T1000 (cell line): Measurements from ENCODE around the gene ELMO3.

Source experiments
- DNase-seq: peaks from one replicate; lab custom pipeline; 2025; ENCODE audit warnings: mixed read lengths; lab: John Stamatoyannopoulos, UW

Gene ELMO3

DNA sequence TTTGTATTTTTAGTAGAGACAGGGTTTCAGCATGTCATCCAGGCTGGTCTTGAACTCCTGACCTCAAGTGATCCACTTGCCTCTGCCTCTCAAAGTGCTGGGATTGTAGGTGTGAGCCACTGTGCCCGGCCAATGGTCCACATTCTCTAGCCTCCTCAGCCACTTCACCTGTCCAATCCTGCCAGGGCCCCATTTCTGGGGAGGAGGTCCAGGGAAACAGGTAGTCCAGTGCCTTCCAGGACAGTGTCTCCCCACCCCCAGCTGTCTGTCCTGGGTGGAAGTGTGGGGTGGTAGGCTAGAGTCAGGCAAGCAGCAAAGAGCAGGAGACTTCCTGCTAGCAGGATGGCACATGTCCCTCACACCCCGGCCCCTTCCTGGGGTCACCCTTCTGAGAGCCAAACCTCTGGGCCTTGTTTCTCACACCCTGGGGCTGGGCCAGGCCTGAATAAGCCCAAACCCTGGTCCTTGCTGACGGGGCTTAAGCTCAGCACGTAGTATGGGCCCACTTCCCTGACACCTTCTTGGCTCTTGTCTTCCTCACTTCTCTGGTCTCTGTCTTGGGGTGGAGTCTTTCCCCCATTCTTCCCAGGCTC lies 43.3 kb downstream of the ELMO3 start:
- DNase-seq, result no peak

DNA sequence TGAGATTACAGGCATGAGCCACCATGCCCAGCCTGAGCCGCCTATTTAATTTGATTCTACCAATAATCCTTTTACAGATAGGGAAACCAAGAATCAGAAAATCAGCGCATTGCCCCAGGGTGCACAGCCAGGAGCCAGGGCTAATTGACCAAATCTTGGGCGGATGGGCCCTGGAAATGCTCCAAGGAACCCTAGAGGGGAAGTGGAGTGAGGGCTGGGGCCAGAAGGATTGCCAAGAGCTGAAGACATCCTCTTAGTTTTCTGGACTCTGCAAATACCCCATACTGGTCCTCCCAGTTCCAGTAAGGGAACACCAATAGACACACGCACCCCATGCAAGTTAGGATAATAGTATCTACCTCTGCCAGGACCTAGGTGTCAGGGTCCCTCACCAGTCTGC lies 44.5 kb downstream of the ELMO3 start:
- no peak for DNase-seq

DNA sequence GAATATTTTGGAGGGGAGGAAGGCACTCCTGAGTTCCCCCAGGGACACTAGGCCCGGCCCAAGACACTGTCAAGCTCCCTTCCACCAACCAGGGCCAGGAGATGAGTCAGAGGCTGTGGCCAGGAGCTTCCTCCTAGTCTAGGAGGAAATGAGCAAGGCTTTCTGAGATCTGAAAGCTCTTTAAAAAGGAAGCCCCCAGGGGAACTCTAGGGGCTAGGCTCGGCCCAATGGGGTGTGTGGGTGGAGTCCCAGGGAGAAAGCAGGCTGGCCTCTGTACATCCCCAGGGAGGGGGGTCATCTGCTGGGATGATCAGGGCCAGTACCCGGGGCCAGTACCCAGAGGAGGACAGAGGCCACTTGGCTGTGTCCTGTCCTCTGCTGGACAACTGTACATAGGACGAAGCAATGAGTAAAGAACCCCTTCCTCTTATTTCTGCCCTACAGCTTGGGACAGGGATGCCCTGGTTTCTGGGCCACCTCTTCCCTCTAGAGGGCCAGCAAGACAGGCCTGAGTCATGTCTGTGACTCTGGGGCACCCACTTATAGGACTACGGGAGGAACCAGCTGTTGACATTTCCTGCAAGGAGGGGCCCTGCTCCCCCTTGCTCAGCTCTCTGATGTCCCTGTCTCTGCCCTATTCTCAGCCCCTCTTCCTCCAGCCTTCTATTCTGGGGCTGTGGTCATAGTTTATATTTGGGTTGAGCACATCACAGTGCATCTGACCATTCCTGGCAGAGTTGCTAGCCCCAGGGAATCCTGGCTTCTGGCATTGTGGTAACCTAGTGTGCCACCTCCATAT lies 45.7 kb downstream of the ELMO3 start:
- peak; percentile 69 for DNase-seq

DNA sequence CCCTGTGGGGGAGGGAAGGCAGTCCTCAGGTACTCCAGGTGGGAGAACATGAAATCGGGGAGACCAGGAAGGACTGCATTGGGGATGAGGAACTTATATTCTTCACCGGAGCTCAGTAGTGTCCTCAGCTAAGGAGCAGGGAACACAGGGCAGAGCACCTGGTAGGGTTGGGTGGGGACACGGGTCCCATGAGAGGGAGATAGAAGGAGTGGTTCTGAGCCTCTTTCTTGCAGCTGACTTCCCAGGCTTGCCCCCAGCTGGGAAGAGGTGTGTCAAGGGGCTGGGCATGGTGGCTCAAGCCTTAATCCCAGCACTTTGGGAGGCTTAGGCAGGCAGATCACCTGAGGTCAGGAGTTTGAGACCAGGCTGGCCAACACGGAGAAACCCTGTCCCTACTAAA lies 46.3 kb downstream of the ELMO3 start:
- no peak for DNase-seq

DNA sequence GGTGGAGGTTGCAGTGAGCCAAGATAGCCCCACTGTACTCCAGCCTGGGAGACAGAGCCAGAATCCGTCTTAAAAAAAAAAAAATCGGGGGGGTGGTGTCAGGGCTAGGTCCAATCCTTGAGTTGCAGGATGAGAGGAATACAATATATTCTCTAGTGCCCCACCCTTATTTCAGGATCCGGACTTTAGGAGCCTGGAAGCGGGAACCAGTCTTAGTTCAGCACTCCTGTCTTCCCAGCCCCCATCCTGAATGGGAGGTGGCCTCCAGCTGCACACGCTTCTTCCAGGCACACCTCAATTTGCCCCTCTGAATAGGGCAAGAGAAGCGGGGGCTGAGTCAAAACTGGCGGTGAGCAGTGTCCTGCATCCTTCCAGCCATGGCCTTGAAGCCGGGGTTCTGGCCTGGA lies 46.7 kb downstream of the ELMO3 start:
- no peak for DNase-seq

DNA sequence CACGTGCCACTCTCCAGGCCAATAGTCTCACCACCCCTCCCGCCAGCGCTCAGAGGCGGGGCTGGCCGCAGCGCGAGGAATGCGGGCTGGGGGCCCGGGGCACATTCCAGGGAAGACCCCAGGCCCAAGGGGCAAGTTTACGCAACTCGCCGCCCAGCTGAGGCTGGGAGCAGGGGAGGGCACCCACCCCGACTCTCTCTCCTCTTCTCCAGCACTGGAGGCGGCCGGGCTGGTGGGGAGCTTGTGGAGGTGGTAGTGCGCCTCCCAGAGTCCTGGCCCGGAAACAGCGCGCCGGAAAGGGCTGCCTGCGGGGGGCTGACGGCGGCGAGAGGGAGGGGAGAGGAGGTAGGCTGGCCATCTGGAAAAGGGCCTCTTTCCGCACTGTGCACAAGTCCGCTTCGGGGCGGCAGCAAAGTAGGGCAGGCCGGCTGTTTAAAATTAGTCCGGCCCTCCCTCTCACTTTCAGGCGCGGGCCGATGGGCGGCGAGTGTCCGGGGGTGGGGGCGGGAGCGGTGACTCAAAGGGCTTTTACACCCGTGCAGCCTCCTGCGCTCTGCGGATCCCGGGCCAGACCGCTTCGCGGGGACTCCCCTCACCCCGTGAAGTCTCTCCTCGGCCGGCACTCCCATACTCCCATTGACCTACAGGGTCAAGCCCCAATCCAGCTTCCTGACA lies 47.3 kb downstream of the ELMO3 start:
- DNase-seq, result peak; percentile 62

DNA sequence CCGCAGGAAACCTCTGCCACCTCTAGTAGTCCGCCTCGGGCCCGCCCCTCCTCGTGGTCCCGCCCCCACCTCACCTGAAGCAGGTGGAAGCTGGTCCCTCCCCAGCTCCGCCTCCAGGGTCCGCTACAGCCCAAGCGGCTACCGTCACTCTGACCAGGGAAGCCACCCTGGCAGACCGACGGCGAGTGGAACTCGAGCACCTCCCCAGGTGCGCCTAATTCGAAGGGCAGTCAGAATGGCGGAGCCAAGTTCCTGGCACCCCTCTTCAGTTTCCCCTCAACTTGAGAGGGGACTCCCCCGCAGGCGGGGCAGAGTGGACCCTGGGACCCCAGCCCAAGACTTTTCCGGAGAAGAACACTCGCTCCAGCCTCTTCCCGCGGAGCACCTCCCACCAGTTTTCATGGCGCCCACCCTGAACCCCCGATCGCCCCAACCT lies 47.8 kb downstream of the ELMO3 start:
- DNase-seq, result no peak

DNA sequence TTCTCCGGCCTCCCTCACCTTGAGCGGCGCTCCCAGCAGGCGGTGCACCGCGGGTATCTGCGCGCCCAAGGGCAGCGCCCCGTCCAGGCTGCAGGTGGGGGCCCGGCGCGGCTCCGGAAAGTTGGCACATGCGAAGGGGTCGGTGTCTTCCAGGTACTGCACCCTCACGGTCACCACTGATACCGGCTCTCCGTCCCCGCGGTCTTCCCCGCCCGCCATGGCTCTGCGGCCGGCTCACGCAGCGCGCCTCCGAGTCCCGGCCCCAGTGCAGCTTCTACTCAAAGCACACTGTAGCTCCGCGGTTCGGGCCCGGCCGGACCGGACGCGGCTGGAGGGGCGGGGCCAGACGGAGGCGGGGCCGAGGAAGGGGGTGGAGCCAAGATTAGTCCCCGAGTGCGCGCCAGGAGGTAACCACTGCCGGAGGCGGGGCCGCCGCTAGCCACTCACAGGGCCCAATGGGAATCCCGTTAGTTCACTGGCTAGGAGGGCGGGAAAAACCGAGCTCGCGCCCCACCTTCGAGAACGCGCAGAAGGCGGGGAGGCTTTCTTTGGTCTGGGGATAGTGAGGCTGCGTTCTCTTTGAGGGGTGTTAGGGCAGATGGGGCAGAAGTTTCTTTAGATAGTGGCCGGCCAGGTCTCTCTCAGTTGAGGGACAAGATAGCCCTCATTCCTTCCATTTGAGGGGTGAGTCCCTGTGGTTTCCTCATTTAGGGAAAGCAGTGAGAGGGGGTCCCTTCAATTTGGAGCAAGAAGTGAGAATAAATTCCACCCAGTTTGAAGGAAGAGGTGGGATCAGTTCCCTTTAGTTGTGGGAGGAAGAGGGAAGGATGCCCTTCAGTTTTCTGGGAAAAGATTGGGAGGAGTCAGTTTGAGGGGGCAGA lies 48.5 kb downstream of the ELMO3 start, which contains the start of gene FHOD1:
Gene FHOD1 (minus strand): TSS at position 290 of the 881 bp plus-strand sequence. CDS start 71 bp downstream, at position 219.
- DNase-seq, result peak; percentile 93

DNA sequence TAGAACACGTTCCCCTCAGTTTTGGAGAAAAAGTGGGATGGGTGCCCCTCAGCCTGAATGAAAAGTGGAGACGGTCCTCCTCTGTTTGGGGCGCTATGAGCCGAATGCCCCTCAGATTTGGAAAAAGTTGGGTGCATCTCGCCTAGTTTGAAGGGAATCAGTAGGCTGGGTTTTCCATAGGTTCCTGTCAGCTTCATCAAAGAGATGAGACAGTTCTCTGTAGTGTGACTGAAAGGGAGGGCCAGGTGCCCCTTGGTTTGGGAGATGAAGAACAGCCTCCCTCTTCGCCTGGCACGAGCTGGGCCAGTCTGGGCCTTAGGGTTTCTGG lies 49.1 kb downstream of the ELMO3 start:
- no peak for DNase-seq

DNA sequence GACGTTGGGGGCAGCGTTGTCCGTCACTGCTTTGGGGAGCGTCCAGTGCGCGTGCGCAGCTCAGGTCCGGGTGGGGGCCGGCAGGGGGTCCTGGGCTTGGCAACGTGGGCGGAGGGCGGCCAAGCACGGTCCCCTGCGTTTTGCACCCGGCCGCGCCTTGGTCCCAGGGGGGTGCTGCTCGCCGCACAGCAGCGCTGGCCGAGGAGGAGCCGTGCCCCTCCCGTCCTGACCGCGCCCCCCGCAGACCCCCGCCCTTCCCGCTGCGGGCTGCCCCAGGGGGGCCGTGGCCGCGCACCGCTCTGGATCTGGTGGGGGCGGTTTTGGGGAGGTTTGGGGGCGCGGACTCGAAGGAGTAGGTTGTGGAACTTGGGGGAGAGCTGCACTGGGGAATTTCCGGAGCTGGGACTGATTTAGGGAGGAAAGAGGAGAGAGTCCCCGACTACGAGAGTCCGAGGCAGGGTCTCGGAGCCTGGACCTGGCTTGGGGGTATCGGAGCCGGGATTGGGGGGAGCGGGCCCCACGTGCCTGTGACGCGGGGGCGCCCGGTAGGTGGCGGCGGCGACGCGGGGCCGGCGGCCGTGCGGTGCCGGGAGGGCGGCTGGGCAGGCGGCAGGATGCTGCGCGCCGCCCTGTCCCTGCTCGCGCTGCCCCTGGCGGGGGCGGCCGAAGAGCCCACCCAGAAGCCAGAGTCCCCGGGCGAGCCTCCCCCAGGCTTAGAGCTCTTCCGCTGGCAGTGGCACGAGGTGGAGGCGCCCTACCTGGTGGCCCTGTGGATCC lies 49.7 kb downstream of the ELMO3 start, which contains the start of gene SLC9A5:
Gene SLC9A5 (plus strand): TSS at position 579 of the 777 bp plus-strand sequence. CDS start 36 bp downstream, at position 615.
- DNase-seq, result no peak

DNA sequence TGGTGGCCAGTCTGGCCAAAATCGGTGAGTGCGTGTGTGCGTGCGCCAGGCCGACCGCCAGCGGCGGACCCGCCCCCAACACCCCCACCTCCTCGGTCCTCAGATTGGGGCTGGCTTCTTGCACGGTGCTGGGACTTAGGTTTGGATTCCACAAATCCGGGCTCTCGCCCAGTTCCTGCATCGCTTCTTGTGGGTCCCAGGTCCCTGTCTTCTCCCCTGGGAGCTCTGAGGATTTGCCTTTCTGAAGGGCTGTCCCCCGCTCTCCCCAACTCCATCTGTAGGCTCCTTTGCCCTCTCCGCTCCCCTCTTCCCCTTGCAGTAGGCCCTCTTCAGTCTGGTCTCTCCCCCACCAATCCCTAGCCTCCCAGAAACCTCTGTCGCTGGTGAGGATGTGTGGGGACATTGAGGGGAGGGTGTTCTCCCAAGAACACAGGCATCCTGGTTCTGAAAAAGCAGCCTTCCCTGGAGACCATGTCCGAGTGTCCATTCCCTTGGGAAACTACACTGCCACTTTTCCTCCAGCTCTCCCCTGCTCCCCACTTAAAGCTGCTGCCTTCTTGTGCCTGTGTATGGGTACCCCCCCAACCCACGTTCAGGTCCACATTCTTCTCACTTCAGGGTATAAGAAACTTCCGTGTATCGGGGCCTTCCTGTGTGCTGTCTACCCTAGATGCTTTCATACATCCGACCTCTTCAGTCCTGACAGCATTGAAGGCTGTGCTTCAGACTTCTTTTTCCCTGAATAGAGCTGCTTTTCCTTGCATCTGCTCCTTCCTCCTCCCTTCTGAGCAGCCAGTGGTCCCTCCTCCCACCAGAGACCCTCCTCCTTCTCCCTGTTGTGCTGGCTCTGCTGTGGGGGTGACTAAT lies 50.5 kb downstream of the ELMO3 start:
- no peak for DNase-seq

DNA sequence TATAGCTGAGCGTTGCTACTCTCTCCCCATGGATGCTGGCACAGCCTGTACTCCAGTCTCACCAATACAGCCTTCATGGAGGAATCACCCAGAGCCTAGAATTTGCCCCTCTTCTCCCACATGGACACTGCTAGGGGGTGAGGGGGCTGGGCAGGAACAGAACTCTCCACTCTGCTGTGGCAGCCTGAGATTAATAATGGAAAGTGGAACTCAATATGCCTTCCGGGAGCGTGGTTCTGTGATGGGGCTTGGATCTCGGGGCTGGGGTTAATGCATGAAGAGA lies 51.1 kb downstream of the ELMO3 start:
- no peak for DNase-seq

DNA sequence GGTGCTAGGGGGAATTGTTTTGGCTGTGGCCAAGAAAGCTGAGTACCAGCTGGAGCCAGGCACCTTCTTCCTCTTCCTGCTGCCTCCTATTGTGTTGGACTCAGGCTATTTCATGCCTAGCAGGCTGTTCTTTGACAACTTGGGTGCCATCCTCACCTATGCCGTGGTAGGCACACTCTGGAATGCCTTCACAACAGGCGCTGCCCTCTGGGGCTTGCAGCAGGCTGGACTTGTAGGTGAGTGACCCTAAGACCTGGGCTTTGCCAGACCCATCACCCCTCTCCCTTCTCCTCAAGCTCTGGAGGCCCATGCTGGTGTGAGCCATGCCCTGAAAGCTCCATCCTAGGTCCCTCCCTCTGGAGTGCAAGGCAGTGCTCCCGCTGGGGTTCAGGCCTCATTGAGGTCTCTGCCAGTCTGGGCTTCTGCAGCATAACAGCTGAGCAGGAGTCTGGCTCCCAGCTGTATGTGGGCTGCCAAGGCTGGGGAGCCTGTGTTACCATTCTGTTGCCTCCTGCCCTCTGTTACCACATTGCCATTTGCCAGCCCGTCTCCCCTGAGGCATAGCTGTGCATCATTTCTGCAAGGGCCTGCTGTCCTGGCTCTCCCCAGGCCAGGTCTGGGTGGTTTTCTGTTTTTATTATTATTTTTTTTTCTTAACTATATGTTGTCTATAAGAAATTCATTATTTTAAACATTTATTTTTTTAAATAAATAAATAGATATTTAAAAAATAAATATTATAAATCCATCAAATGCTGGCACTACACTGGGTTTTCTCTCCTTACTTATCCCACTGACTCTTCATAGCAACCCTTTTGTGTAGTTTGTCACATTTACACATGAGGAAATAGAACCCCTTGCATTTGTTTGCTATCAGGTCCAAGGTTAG lies 53.9 kb downstream of the ELMO3 start:
- DNase-seq, result no peak
